ENCODE data around the gene PLEKHA6. TPM values are rescaled to one million over a fixed set of nuclear protein-coding genes. Genes with fewer than 3 reads are reported as not detected.

The PLEKHA6 gene
- total RNA-seq, 2 experiments from 2014 or later = 0.53 to 0.82 TPM

DNA sequence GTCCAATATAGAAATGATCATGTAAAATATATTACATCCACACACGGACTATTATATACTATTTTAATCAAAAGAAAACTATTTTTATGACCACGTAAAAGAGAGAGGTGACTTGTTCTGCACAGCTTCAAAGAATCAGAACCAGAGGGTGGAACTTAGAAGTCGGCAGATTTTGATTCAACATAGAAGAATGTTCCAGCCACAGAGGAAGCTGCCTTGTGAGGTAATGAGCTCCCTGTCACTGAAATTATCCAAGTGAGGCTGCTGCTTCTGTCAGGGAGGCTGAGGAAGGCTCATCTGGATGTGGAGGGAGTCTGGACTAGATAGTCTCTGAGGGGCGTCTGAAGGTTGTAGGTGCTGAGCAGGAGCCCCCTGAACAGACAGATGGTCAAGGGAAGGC lies 2.7 kb downstream of the PLEKHA6 start:
- Histone ChIP-seq H3K4me1 (ENCODE audit: insufficient read depth, low read length) (peaks cover 4% of the 10 kb centered on the region), H3K27ac (ENCODE audit: low read depth in 1 of 2, low read length in 2 of 2) (no peak overlapping the region), H3K9me3 (ENCODE audit: control insufficient read depth in 1 of 2, insufficient read depth in 1 of 2, low read length in 2 of 2) (peaks cover 0 to 5% of the 10 kb centered on the region in 2 experiments), H3K27me3 (ENCODE audit: control insufficient read depth in 1 of 2, insufficient read depth in 2 of 2, low read length in 2 of 2) (peaks cover 0 to 5% of the 10 kb centered on the region in 2 experiments), H3K36me3 (ENCODE audit: insufficient read depth, low read length) (no peaks in the 10 kb centered on the region), H3K4me3 (ENCODE audit: low read length) (no peak overlapping the region)
- ChIA-PET CTCF (no interaction called here), POLR2A (no interaction called here)
- intact Hi-C loops (cut with DNase I, micrococcal nuclease) = no loop called here
- ATAC-seq (ENCODE audit: poor library complexity) = no peak
- Mint-ChIP-seq H3K4me1 (ENCODE audit: low read depth) (no peaks in the 10 kb centered on the region), H3K9me3 (no peaks in the 10 kb centered on the region), H3K4me3 (no peak overlapping the region), H3K27me3 (peaks cover 9% of the 10 kb centered on the region), H3K27ac (no peak overlapping the region), H3K36me3 (ENCODE audit: low read depth) (no peaks in the 10 kb centered on the region)
- DNase-seq = no peak
- TF ChIP-seq, protein P1, sequence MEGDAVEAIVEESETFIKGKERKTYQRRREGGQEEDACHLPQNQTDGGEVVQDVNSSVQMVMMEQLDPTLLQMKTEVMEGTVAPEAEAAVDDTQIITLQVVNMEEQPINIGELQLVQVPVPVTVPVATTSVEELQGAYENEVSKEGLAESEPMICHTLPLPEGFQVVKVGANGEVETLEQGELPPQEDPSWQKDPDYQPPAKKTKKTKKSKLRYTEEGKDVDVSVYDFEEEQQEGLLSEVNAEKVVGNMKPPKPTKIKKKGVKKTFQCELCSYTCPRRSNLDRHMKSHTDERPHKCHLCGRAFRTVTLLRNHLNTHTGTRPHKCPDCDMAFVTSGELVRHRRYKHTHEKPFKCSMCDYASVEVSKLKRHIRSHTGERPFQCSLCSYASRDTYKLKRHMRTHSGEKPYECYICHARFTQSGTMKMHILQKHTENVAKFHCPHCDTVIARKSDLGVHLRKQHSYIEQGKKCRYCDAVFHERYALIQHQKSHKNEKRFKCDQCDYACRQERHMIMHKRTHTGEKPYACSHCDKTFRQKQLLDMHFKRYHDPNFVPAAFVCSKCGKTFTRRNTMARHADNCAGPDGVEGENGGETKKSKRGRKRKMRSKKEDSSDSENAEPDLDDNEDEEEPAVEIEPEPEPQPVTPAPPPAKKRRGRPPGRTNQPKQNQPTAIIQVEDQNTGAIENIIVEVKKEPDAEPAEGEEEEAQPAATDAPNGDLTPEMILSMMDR (IDR thresholded peaks at IDR 0.05) = no peak

GRCh38 chr1:204355913-204356312 lies 3.8 kb downstream of the PLEKHA6 start:
- no peak for DNase-seq
- POLR2A ChIA-PET = no interaction called here

GRCh38 chr1:204354579-204354978 lies 5.2 kb downstream of the PLEKHA6 start:
- Mint-ChIP-seq H3K36me3 (ENCODE audit: low read depth) (no peaks in the 10 kb centered on the region), H3K9me3 (no peaks in the 10 kb centered on the region)
- intact Hi-C loops (cut with DNase I, micrococcal nuclease) = no loop called here

More at GRCh38 chr1:204355913-204356312, 3.8 kb downstream of the PLEKHA6 start:
- H3K27ac Mint-ChIP-seq = no peak overlapping the region
- Histone ChIP-seq H3K27ac (ENCODE audit: low read depth in 1 of 2, low read length in 2 of 2) (no peak overlapping the region), H3K27me3 (ENCODE audit: control insufficient read depth in 1 of 2, insufficient read depth in 2 of 2, low read length in 2 of 2) (peaks cover 0 to 5% of the 10 kb centered on the region in 2 experiments), H3K36me3 (ENCODE audit: insufficient read depth, low read length) (no peaks in the 10 kb centered on the region), H3K4me1 (ENCODE audit: insufficient read depth, low read length) (peaks cover 9% of the 10 kb centered on the region), H3K9me3 (ENCODE audit: control insufficient read depth in 1 of 2, insufficient read depth in 1 of 2, low read length in 2 of 2) (peaks cover 0 to 5% of the 10 kb centered on the region in 2 experiments), H3K4me3 (ENCODE audit: low read length) (no peak overlapping the region)
- H3K9me3 Mint-ChIP-seq = no peaks in the 10 kb centered on the region
- ATAC-seq (ENCODE audit: poor library complexity) = no peak
- CTCF ChIA-PET = no interaction called here
- no peaks in the 10 kb centered on the region for H3K4me1 Mint-ChIP-seq (ENCODE audit: low read depth)
- intact Hi-C loops (cut with DNase I, micrococcal nuclease) = no loop called here
- H3K27me3 Mint-ChIP-seq = peaks cover 9% of the 10 kb centered on the region
- no peaks in the 10 kb centered on the region for H3K36me3 Mint-ChIP-seq (ENCODE audit: low read depth)
- no peak overlapping the region for H3K4me3 Mint-ChIP-seq
- TF ChIP-seq, protein P1 (IDR thresholded peaks at IDR 0.05) = no peak

More at GRCh38 chr1:204354579-204354978, 5.2 kb downstream of the PLEKHA6 start:
- Mint-ChIP-seq H3K27me3 (peaks cover 9% of the 10 kb centered on the region), H3K4me3 (no peak overlapping the region), H3K27ac (no peak overlapping the region), H3K4me1 (ENCODE audit: low read depth) (no peaks in the 10 kb centered on the region)
- H3K9me3 ChIP-seq (ENCODE audit: control insufficient read depth in 1 of 2, insufficient read depth in 1 of 2, low read length in 2 of 2) = peaks cover 0 to 5% of the 10 kb centered on the region in 2 experiments
- peaks cover 6% of the 10 kb centered on the region for H3K4me1 ChIP-seq (ENCODE audit: insufficient read depth, low read length)
- no peak overlapping the region for H3K27ac ChIP-seq (ENCODE audit: low read depth in 1 of 2, low read length in 2 of 2)
- ChIA-PET CTCF (interaction anchor here (0.8 kb wide), 1 partner anchor 10 kb away, joined by 3 read pairs; no protein-coding TSS in a partner anchor), POLR2A (no interaction called here)
- DNase-seq (no peak), ATAC-seq (ENCODE audit: poor library complexity) (no peak)
- H3K4me3 ChIP-seq (ENCODE audit: low read length) = no peak overlapping the region
- no peaks in the 10 kb centered on the region for H3K36me3 ChIP-seq (ENCODE audit: insufficient read depth, low read length)
- H3K27me3 ChIP-seq (ENCODE audit: control insufficient read depth in 1 of 2, insufficient read depth in 2 of 2, low read length in 2 of 2) = peaks cover 0 to 3% of the 10 kb centered on the region in 2 experiments
- TF ChIP-seq, protein P1 (IDR thresholded peaks at IDR 0.05) = no peak

All from CD4-positive, alpha-beta T cell (primary cell).